IMR-90 (cell line): ENCODE results near the gene PCNX2. TPM values are rescaled to one million over a fixed set of nuclear protein-coding genes. Genes with fewer than 3 reads are reported as not detected.

Experiments
- ATAC-seq: fragments of 200-7000 bp; cut with Tn5 transposase; 2 replicates; pipeline ENCODE4 v1.9.1; 2020; ENCODE audit warnings: low read depth, mild to moderate bottlenecking, moderate library complexity
- BruUV-seq: library from RNA; stranded (reverse); fragments of 400-500 nt; replicated peaks from 2 replicates; lab custom pipeline; 2021; lab: Mats Ljungman, UMichigan
- CTCF ChIA-PET: fragments of 300-600 bp; formaldehyde crosslinking; extraction: SDS; loops from one replicate; lab custom pipeline; 2021; ENCODE audit warnings: antibody characterized with exemption; lab: Yijun Ruan, JAX
- POLR2A ChIA-PET: fragments of 300-600 bp; sonication (Branson Sonifier 250); formaldehyde crosslinking; loops from one replicate; lab custom pipeline; 2022; ENCODE audit warnings: antibody characterized with exemption; ENCODE audit not compliant: unreplicated experiment; lab: Charles Lee
- DNase-seq: peaks from one replicate; pipeline ENCODE4 v3.0.0; 2013
- H2AFZ ChIP-seq: replicated peaks from 2 replicates; pipeline ENCODE3; 2013; ENCODE audit warnings: low read length, mild to moderate bottlenecking; ENCODE audit not compliant: poor library complexity
- H2AK5ac ChIP-seq: 2 replicates; pipeline ENCODE4 v1.6.1; 2013; ENCODE audit warnings: low read depth, low read length, inconsistent platforms
- H2AK9ac ChIP-seq: replicated peaks from 2 replicates; pipeline ENCODE3; 2013; ENCODE audit warnings: mild to moderate bottlenecking, low read depth, low read length, moderate library complexity; ENCODE audit not compliant: poor library complexity
- H2BK120ac ChIP-seq: 2 replicates; pipeline ENCODE4 v1.6.1; 2013; ENCODE audit warnings: low read depth, low read length, inconsistent platforms
- H2BK15ac ChIP-seq: 3 replicates; pipeline ENCODE4 v1.6.1; 2013; ENCODE audit warnings: low read depth, low read length, inconsistent platforms
- H2BK20ac ChIP-seq: 2 replicates; pipeline ENCODE4 v1.6.1; 2013; ENCODE audit warnings: low read depth, mild to moderate bottlenecking, inconsistent platforms, low read length, moderate library complexity
- H2BK5ac ChIP-seq: 2 replicates; pipeline ENCODE4 v1.6.1; 2013; ENCODE audit warnings: mild to moderate bottlenecking, low read depth, low read length, inconsistent platforms; ENCODE audit not compliant: poor library complexity, severe bottlenecking
- H3K14ac ChIP-seq: replicated peaks from 2 replicates; pipeline ENCODE4 v1.6.1; 2013; ENCODE audit warnings: low read depth, low read length, inconsistent platforms
- H3K18ac ChIP-seq: 2 replicates; pipeline ENCODE4 v1.6.1; 2013; ENCODE audit warnings: low read depth, low read length, control low read depth
- H3K23ac ChIP-seq: 2 replicates; pipeline ENCODE4 v1.6.1; 2013; ENCODE audit warnings: low read depth, low read length, inconsistent platforms
- H3K27ac ChIP-seq: 2 replicates; pipeline ENCODE4 v1.5.1; 2013; ENCODE audit warnings: mild to moderate bottlenecking, control low read depth, low read length; ENCODE audit not compliant: insufficient read depth
- H3K27me3 ChIP-seq: 2 replicates; pipeline ENCODE4 v1.6.1; 2013; ENCODE audit warnings: low read length; ENCODE audit not compliant: control insufficient read depth, insufficient read depth
- H3K36me3 ChIP-seq: 2 replicates; pipeline ENCODE4 v1.6.1; 2013; ENCODE audit warnings: low read length, mixed read lengths; ENCODE audit not compliant: control insufficient read depth, insufficient read depth
- H3K4ac ChIP-seq: 2 replicates; pipeline ENCODE4 v1.6.1; 2013; ENCODE audit warnings: low read depth, low read length, inconsistent platforms
- H3K4me1 ChIP-seq: 2 replicates; pipeline ENCODE4 v1.6.1; 2013; ENCODE audit warnings: low read length, mixed read lengths; ENCODE audit not compliant: control insufficient read depth, insufficient read depth
- H3K4me2 ChIP-seq: 2 replicates; pipeline ENCODE4 v1.6.1; 2013; ENCODE audit warnings: low read depth, mild to moderate bottlenecking, control low read depth, low read length, moderate library complexity
- H3K4me3 ChIP-seq: 2 replicates; pipeline ENCODE4 v1.5.1; 2013; ENCODE audit warnings: low read depth, mild to moderate bottlenecking, control low read depth, low read length, moderate library complexity; ENCODE audit not compliant: insufficient read depth
- H3K56ac ChIP-seq: 2 replicates; pipeline ENCODE4 v1.6.1; 2013; ENCODE audit warnings: low read length, inconsistent platforms; ENCODE audit not compliant: insufficient read depth; ENCODE audit errors: extremely low read depth
- H3K79me1 ChIP-seq, 2 experiments: 2 replicates each; pipeline ENCODE4 v1.6.1; 2013; ENCODE audit warnings: low read length in 2 of 2, inconsistent platforms in 1 of 2, low read depth in 1 of 2
- H3K9ac ChIP-seq: 2 replicates; pipeline ENCODE4 v1.6.1; 2013; ENCODE audit warnings: low read depth, low read length, control low read depth
- H3K9me1 ChIP-seq: 2 replicates; pipeline ENCODE4 v1.6.1; 2013; ENCODE audit warnings: low read length, inconsistent platforms; ENCODE audit not compliant: insufficient read depth
- H3K9me3 ChIP-seq: 2 replicates; pipeline ENCODE4 v1.6.1; 2013; ENCODE audit warnings: low read length; ENCODE audit not compliant: control insufficient read depth, insufficient read depth
- H4K20me1 ChIP-seq: 2 replicates; pipeline ENCODE4 v1.6.1; 2013; ENCODE audit warnings: low read length, inconsistent platforms; ENCODE audit not compliant: insufficient read depth
- H4K5ac ChIP-seq: 2 replicates; pipeline ENCODE4 v1.6.1; 2013; ENCODE audit warnings: mild to moderate bottlenecking, low read depth, low read length, control low read depth
- H4K8ac ChIP-seq, 2 experiments: 2 replicates each; pipeline ENCODE4 v1.6.1; 2013; ENCODE audit warnings: low read depth in 2 of 2, low read length in 2 of 2, control low read depth in 1 of 2, inconsistent platforms in 1 of 2
- H4K91ac ChIP-seq: 2 replicates; pipeline ENCODE4 v1.6.1; 2013; ENCODE audit warnings: low read depth, low read length, inconsistent platforms; ENCODE audit not compliant: insufficient read depth
- BHLHE40 ChIP-seq: fragments of 150-350 bp; IDR thresholded peaks from 2 replicates; pipeline ENCODE4 v1.6.1; 2016; ENCODE audit warnings: mild to moderate bottlenecking, low read depth, low read length
- CEBPB ChIP-seq: IDR thresholded peaks from 2 replicates; pipeline ENCODE4 v1.6.1; 2012; ENCODE audit warnings: low read depth, low read length, improper control_type of control experiment
- CHD1 ChIP-seq: IDR thresholded peaks from 2 replicates; pipeline ENCODE4 v1.6.1; 2012; ENCODE audit warnings: low read depth, low read length, improper control_type of control experiment
- CTCF ChIP-seq: conservative IDR thresholded peaks from 2 replicates; pipeline ENCODE4 v1.5.1; 2012; ENCODE audit warnings: mild to moderate bottlenecking, low read depth, low read length, improper control_type of control experiment
- ELK1 ChIP-seq: fragments of 150-350 bp; IDR thresholded peaks from 2 replicates; pipeline ENCODE4 v1.6.1; 2016; ENCODE audit warnings: low read depth, mild to moderate bottlenecking, low read length, moderate library complexity, borderline replicate concordance
- FOS ChIP-seq: fragments of 150-350 bp; IDR thresholded peaks from 2 replicates; pipeline ENCODE4 v1.6.1; 2016; ENCODE audit warnings: low read depth, low read length
- MAFK ChIP-seq: IDR thresholded peaks from 2 replicates; pipeline ENCODE4 v1.6.1; 2012; ENCODE audit warnings: low read depth, low read length, improper control_type of control experiment
- MAZ ChIP-seq: IDR thresholded peaks from 2 replicates; pipeline ENCODE4 v1.6.1; 2012; ENCODE audit warnings: low read depth, mild to moderate bottlenecking, low read length, improper control_type of control experiment, moderate library complexity, borderline replicate concordance
- MXI1 ChIP-seq: IDR thresholded peaks from 2 replicates; pipeline ENCODE4 v1.6.1; 2012; ENCODE audit warnings: low read depth, mild to moderate bottlenecking, low read length, moderate library complexity, borderline replicate concordance
- NFE2L2 ChIP-seq: fragments of 150-350 bp; IDR thresholded peaks from 2 replicates; pipeline ENCODE4 v1.6.1; 2016; ENCODE audit warnings: low read depth, mild to moderate bottlenecking, low read length
- POLR2A ChIP-seq: IDR thresholded peaks from 2 replicates; pipeline ENCODE4 v1.6.1; 2012; ENCODE audit warnings: mild to moderate bottlenecking, low read depth, low read length
- RAD21 ChIP-seq: IDR thresholded peaks from 2 replicates; pipeline ENCODE4 v1.6.1; 2012; ENCODE audit warnings: low read length, improper control_type of control experiment
- RCOR1 ChIP-seq: IDR thresholded peaks from 2 replicates; pipeline ENCODE4 v1.6.1; 2012; ENCODE audit warnings: mild to moderate bottlenecking, low read length, improper control_type of control experiment; ENCODE audit not compliant: insufficient replicate concordance
- RFX5 ChIP-seq: IDR thresholded peaks from 2 replicates; pipeline ENCODE4 v1.8.0; 2012; ENCODE audit warnings: low read depth, mild to moderate bottlenecking, low read length, moderate library complexity
- SMC3 ChIP-seq: fragments of 150-350 bp; IDR thresholded peaks from 2 replicates; pipeline ENCODE4 v1.6.1; 2016; ENCODE audit warnings: low read depth, mild to moderate bottlenecking, antibody characterized with exemption, low read length, moderate library complexity
- USF2 ChIP-seq: fragments of 150-350 bp; IDR thresholded peaks from 2 replicates; pipeline ENCODE4 v1.6.1; 2017; ENCODE audit warnings: mild to moderate bottlenecking, antibody characterized with exemption, low read length, low read depth
- WGBS, 2 experiments: methylation state at CpG; one replicate each; pipeline versions ENCODE4 v1.1.5 to v1.1.7; 2013; ENCODE audit warnings: missing lambda C conversion rate in 2 of 2; ENCODE audit not compliant: insufficient read length in 1 of 2; ENCODE audit errors: extremely low coverage in 2 of 2; 5-methylcytosine and 5-hydroxymethylcytosine counted together
- dilution Hi-C: fragments of 300-500 bp; cut with HindIII; formaldehyde crosslinking; loops from one replicate; pipeline ENCODE4 v1.14.3; 2018; ENCODE audit warnings: low sequenced_read_pairs; ENCODE audit not compliant: unreplicated experiment
- in situ Hi-C: fragments of 300-500 bp; cut with MboI; formaldehyde crosslinking; loops from 3 replicates; pipeline ENCODE4 v1.14.3; 2019; ENCODE audit warnings: low sequenced_read_pairs, inconsistent platforms, mixed read lengths
- intact Hi-C: fragments of 100-400 bp; cut with micrococcal nuclease; formaldehyde crosslinking; loops from 2 replicates; pipeline ENCODE4 v1.10.0; 2022
- polyA plus RNA-seq, 3 experiments: library from polyadenylated mRNA; depleted of rRNA; stranded (reverse); fragments of >200 nt; gene quantifications; 2 replicates each; pipeline ENCODE4 v1.2.3, GENCODE V29; 2012; ENCODE audit warnings: low replicate concordance in 1 of 3
- total RNA-seq: library from RNA; depleted of rRNA; stranded (reverse); fragments of >200 nt; gene quantifications from 2 replicates; pipeline ENCODE4 v1.2.3, GENCODE V29; 2012

Gene PCNX2
- total and polyA plus RNA-seq, 2 of the 4 experiments (the other 2 are of a cell fraction) = 15.9 to 22.6 TPM

- H2AFZ ChIP-seq = no peak overlapping the region
- DNase-seq = no peak
- no peak overlapping the region for H3K56ac ChIP-seq
- in situ Hi-C loops = no loop called here
- no peak for TF ChIP-seq NFE2L2
- TF ChIP-seq POLR2A = no peak
- TF ChIP-seq RFX5 = no peak
- TF ChIP-seq CTCF = no peak
- no peak for TF ChIP-seq CHD1
- TF ChIP-seq BHLHE40 = no peak
- no peak for TF ChIP-seq MAZ
- no peak for TF ChIP-seq MAFK
- no peak for TF ChIP-seq USF2
- TF ChIP-seq MXI1 = no peak
- TF ChIP-seq ELK1 = no peak
- TF ChIP-seq RAD21 = no peak
- no peak for TF ChIP-seq CEBPB
- TF ChIP-seq RCOR1 = no peak
- TF ChIP-seq SMC3 = no peak
- no peak for TF ChIP-seq FOS
- no peak overlapping the region for H3K23ac ChIP-seq
- H3K27ac ChIP-seq = no peak overlapping the region
- H2AK9ac ChIP-seq = no peak overlapping the region
- no TSS peak for BruUV-seq
- CTCF ChIA-PET = no interaction called here
- no peak overlapping the region for H4K91ac ChIP-seq
- no peak overlapping the region for H4K8ac ChIP-seq
- no peak overlapping the region for H2BK120ac ChIP-seq
- dilution Hi-C loops = no loop called here
- no peaks in the 10 kb centered on the region for H4K20me1 ChIP-seq
- H2BK20ac ChIP-seq = no peak overlapping the region
- no peak overlapping the region for H3K14ac ChIP-seq
- peaks cover 1% of the 10 kb centered on the region; the same call in 1 of the 2 replicates for H3K4me1 ChIP-seq
- H3K27me3 ChIP-seq = no peaks in the 10 kb centered on the region
- no peak overlapping the region for H3K4me2 ChIP-seq
- no peak overlapping the region for H2AK5ac ChIP-seq
- H4K5ac ChIP-seq = no peak overlapping the region
- ATAC-seq = no peak
- no CpG with 5 or more reads among the region's 3 CpGs for WGBS, 2 experiments
- H3K18ac ChIP-seq = no peak overlapping the region
- no peaks in the 10 kb centered on the region for H3K9me3 ChIP-seq
- H3K9me1 ChIP-seq = peaks cover 6% of the 10 kb centered on the region; the same call in 1 of the 2 replicates
- POLR2A ChIA-PET = no interaction called here
- H3K4ac ChIP-seq = no peak overlapping the region
- no peak overlapping the region for H2BK15ac ChIP-seq
- H2BK5ac ChIP-seq = no peak overlapping the region
- intact Hi-C loops = no loop called here
- no peak overlapping the region for H3K9ac ChIP-seq
- H3K36me3 ChIP-seq = peaks cover 20% of the 10 kb centered on the region
- peaks cover 6% of the 10 kb centered on the region in 2 experiments; a peak in 3 of 4 replicates for H3K79me1 ChIP-seq
- no peak overlapping the region for H3K4me3 ChIP-seq
Observed at GRCh38 chr1:233261206-233261605, 34.3 kb downstream of the PCNX2 start.
